ENCODE data around the gene RHOC.

RHOC gene

GRCh38 chr1:112702420-112703261, 4.3 kb downstream of the RHOC start:
- Histone ChIP-seq H3K9ac (ENCODE audit: low read length) (no peak overlapping the region), H3K4me3 (ENCODE audit: low read depth, low read length, poor library complexity, severe bottlenecking) (no peak overlapping the region), H3K9me3 (ENCODE audit: low read length) (no peaks in the 10 kb centered on the region), H3K79me2 (ENCODE audit: insufficient read depth, low read length) (no peaks in the 10 kb centered on the region), H3K27me3 (ENCODE audit: insufficient read depth, low read length) (no peaks in the 10 kb centered on the region), H3K4me1 (ENCODE audit: insufficient read depth, low read length, severe bottlenecking) (peaks cover 36% of the 10 kb centered on the region), H3K27ac (ENCODE audit: low read depth, low read length, poor library complexity, severe bottlenecking) (no peak overlapping the region), H3F3A (ENCODE audit: insufficient read depth, low read length) (no peaks in the 10 kb centered on the region), H3K9me2 (ENCODE audit: low read depth, low read length) (no peaks in the 10 kb centered on the region), H3K36me3 (ENCODE audit: insufficient read depth, low read length) (peaks cover 5% of the 10 kb centered on the region; the same call in 1 of the 2 replicates), H3K4me2 (ENCODE audit: low read length) (no peak overlapping the region), H2AFZ (ENCODE audit: low read length) (no peak overlapping the region), H4K20me1 (ENCODE audit: insufficient read depth, low read length) (no peaks in the 10 kb centered on the region)
- TF ChIP-seq, protein P1, sequence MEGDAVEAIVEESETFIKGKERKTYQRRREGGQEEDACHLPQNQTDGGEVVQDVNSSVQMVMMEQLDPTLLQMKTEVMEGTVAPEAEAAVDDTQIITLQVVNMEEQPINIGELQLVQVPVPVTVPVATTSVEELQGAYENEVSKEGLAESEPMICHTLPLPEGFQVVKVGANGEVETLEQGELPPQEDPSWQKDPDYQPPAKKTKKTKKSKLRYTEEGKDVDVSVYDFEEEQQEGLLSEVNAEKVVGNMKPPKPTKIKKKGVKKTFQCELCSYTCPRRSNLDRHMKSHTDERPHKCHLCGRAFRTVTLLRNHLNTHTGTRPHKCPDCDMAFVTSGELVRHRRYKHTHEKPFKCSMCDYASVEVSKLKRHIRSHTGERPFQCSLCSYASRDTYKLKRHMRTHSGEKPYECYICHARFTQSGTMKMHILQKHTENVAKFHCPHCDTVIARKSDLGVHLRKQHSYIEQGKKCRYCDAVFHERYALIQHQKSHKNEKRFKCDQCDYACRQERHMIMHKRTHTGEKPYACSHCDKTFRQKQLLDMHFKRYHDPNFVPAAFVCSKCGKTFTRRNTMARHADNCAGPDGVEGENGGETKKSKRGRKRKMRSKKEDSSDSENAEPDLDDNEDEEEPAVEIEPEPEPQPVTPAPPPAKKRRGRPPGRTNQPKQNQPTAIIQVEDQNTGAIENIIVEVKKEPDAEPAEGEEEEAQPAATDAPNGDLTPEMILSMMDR (IDR thresholded peaks at IDR 0.05; ENCODE audit: low read length), result no peak
- TF ChIP-seq EZH2 (IDR thresholded peaks at IDR 0.05; ENCODE audit: borderline replicate concordance, low read length), result no peak

GRCh38 chr1:112702067-112702395, 4.9 kb downstream of the RHOC start:
- H3K27ac ChIP-seq (ENCODE audit: low read depth, low read length, poor library complexity, severe bottlenecking), result no peak overlapping the region
- H3K36me3 ChIP-seq (ENCODE audit: insufficient read depth, low read length), result peaks cover 6% of the 10 kb centered on the region; the same call in 1 of the 2 replicates
- H3K4me1 ChIP-seq (ENCODE audit: insufficient read depth, low read length, severe bottlenecking), result peaks cover 33% of the 10 kb centered on the region

DNA sequence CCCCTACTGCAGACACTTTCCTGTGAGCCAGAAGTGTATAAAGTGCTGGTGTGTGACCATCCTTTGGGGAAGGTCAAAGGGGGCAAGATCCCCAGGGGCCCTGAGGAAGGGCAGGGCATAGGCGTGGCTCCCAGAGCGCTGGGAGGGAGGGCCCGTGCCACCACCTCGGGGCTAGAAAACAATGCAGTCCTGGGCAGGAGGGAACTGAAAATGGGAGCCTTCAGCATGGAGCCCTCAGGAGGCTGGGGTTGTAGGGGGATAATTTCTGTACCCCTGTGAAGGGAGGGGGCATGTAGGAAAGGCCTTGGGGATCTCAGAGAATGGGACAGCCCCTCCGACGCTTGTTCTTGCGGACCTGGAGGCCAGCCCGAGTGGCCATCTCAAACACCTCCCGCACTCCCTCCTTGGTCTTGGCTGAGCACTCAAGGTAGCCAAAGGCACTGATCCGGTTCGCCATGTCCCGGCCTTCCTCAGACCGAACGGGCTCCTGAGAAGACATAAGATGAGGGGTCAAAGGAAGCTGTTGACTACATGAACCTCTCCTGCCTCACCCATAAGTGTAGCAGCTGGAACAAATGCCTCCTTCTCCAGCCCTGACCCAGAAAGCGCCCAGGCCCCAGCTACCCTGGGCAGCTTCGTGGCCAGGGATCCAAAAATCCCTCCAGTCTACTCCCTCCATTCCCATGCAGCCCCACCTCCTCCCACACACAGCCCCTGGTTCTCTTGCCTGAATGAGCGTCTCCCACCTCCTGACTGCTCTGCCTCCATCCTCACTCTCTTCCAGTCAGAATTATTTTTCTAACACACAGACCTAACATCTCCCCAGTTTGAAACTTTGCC, 5.5 kb downstream of the RHOC start:
- Histone ChIP-seq H3K27ac (ENCODE audit: low read depth, low read length, poor library complexity, severe bottlenecking) (no peak overlapping the region), H4K20me1 (ENCODE audit: insufficient read depth, low read length) (no peaks in the 10 kb centered on the region), H3K4me3 (ENCODE audit: low read depth, low read length, poor library complexity, severe bottlenecking) (no peak overlapping the region), H2AFZ (ENCODE audit: low read length) (no peak overlapping the region), H3K9me2 (ENCODE audit: low read depth, low read length) (no peaks in the 10 kb centered on the region), H3K9ac (ENCODE audit: low read length) (no peak overlapping the region), H3K4me2 (ENCODE audit: low read length) (no peak overlapping the region), H3F3A (ENCODE audit: insufficient read depth, low read length) (no peaks in the 10 kb centered on the region), H3K4me1 (ENCODE audit: insufficient read depth, low read length, severe bottlenecking) (peaks cover 30% of the 10 kb centered on the region), H3K27me3 (ENCODE audit: insufficient read depth, low read length) (no peaks in the 10 kb centered on the region), H3K79me2 (ENCODE audit: insufficient read depth, low read length) (no peaks in the 10 kb centered on the region), H3K9me3 (ENCODE audit: low read length) (no peaks in the 10 kb centered on the region), H3K36me3 (ENCODE audit: insufficient read depth, low read length) (peaks cover 6% of the 10 kb centered on the region; the same call in 1 of the 2 replicates)
- TF ChIP-seq EZH2 (IDR thresholded peaks at IDR 0.05; ENCODE audit: borderline replicate concordance, low read length), result no peak
- TF ChIP-seq, protein P1 (IDR thresholded peaks at IDR 0.05; ENCODE audit: low read length), result no peak

More at GRCh38 chr1:112702067-112702395, 4.9 kb downstream of the RHOC start:
- Histone ChIP-seq H2AFZ (ENCODE audit: low read length) (no peak overlapping the region), H3K9ac (ENCODE audit: low read length) (no peak overlapping the region), H3K79me2 (ENCODE audit: insufficient read depth, low read length) (no peaks in the 10 kb centered on the region), H3K4me2 (ENCODE audit: low read length) (no peak overlapping the region), H3F3A (ENCODE audit: insufficient read depth, low read length) (no peaks in the 10 kb centered on the region), H3K27me3 (ENCODE audit: insufficient read depth, low read length) (no peaks in the 10 kb centered on the region), H3K4me3 (ENCODE audit: low read depth, low read length, poor library complexity, severe bottlenecking) (no peak overlapping the region), H4K20me1 (ENCODE audit: insufficient read depth, low read length) (no peaks in the 10 kb centered on the region), H3K9me2 (ENCODE audit: low read depth, low read length) (no peaks in the 10 kb centered on the region), H3K9me3 (ENCODE audit: low read length) (no peaks in the 10 kb centered on the region)
- TF ChIP-seq, protein P1 (IDR thresholded peaks at IDR 0.05; ENCODE audit: low read length), result no peak
- no peak for TF ChIP-seq EZH2 (IDR thresholded peaks at IDR 0.05; ENCODE audit: borderline replicate concordance, low read length)
